ENCODE measurements around the gene GPR17. TPM values are rescaled to one million over a fixed set of nuclear protein-coding genes. Genes with fewer than 3 reads are reported as not detected.

The GPR17 gene
- total and polyA plus RNA-seq, 10 donors = 0.09 to 1.9 (median 0.24) TPM; not detected in 4

DNA sequence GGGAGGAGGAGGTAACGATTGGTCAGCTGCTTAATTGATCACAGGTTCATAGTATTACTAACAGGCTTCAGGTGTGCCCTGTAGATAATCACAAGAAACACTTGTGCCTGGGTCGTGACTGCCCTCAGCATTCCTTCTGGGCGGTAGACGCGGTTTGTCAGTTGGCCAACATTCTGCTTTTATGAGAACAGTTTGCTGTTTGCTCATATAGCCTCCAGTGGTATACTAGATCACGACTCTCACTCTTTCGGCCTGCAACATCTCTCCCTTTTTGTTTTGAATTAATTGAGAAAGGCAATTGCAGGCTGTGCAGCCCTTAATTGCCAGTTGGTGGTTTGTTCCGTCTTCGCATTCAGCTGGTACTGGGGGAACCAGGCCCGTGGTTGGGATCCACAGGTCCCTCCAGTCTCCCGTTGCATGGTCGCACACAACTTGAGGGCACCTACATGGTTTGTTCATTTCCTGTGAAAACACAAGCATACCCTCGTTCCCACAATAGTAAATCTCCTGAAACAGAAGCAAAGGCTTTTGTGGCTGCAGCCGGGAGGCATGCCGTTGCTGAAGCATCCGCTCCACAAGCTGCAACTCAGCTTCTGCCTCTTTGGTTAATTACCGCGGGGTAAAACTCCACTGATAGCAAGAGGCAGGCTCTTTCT is 30.3 kb upstream of the GPR17 start:
- Histone ChIP-seq H3K36me3 (no peaks in the 10 kb centered on the region), H3K27me3 (replicated peaks in 1 of 7) (no peaks in the 10 kb centered on the region), H3K4me1 (peaks cover 0 to 26% (median 0%) of the 10 kb centered on the region in 6 donors), H3K4me3 (no peak overlapping the region), H3K9me3 (peaks cover 0 to 32% (median 20%) of the 10 kb centered on the region in 8 donors), H3K27ac (no peak overlapping the region)
- intact Hi-C loops (cut with DNase I; ENCODE audit: low total_unique reads) = no loop called here
- DNase-seq = peak; percentile 61
- TF ChIP-seq POLR2AphosphoS5 (IDR thresholded peaks at IDR 0.05) (no peak), POLR2A (IDR thresholded peaks at IDR 0.05) (no peak)
- TF ChIP-seq, protein P1, sequence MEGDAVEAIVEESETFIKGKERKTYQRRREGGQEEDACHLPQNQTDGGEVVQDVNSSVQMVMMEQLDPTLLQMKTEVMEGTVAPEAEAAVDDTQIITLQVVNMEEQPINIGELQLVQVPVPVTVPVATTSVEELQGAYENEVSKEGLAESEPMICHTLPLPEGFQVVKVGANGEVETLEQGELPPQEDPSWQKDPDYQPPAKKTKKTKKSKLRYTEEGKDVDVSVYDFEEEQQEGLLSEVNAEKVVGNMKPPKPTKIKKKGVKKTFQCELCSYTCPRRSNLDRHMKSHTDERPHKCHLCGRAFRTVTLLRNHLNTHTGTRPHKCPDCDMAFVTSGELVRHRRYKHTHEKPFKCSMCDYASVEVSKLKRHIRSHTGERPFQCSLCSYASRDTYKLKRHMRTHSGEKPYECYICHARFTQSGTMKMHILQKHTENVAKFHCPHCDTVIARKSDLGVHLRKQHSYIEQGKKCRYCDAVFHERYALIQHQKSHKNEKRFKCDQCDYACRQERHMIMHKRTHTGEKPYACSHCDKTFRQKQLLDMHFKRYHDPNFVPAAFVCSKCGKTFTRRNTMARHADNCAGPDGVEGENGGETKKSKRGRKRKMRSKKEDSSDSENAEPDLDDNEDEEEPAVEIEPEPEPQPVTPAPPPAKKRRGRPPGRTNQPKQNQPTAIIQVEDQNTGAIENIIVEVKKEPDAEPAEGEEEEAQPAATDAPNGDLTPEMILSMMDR (IDR thresholded peaks at IDR 0.05 in 8 of 11, conservative IDR thresholded peaks at IDR 0.05 in 3 of 11) = no peak
- WGBS, 5 donors = 44 to 58% (median 49%) methylated on average over 18 of the region's 18 CpGs

GRCh38 chr2:127618551-127619202 is 27.3 kb upstream of the GPR17 start:
- intact Hi-C loops (cut with DNase I; ENCODE audit: low total_unique reads) = no loop called here

DNA sequence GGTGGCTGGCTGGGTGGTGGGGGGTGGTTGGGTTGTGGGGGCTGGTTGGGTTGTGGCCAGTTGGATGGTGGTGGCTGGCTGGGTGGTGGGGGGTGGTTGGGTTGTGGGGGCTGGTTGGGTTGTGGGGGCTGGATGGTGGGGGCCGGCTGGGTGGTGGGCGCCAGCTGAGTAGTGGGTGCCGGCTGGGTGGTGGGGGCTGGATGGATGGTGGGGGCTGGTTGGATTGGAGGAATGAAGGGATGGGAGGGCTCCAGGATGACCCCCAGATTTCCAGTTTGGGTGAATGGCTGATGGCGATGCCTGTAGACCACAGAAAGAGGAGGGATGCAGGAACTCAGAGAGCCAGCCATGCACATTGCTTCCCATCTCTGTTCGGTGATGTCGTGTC is 26.8 kb upstream of the GPR17 start:
- intact Hi-C loops (cut with DNase I; ENCODE audit: low total_unique reads) = no loop called here
- H3K4me1 ChIP-seq = peaks cover 0 to 58% (median 14%) of the 10 kb centered on the region in 6 donors
- DNase-seq = peak; percentile 61
- H3K36me3 ChIP-seq = peaks cover 0 to 26% (median 0%) of the 10 kb centered on the region in 6 donors
- H3K27me3 ChIP-seq (replicated peaks in 1 of 7) = no peaks in the 10 kb centered on the region
- TF ChIP-seq, protein P1 (IDR thresholded peaks at IDR 0.05 in 8 of 11, conservative IDR thresholded peaks at IDR 0.05 in 3 of 11) = no peak
- TF ChIP-seq POLR2AphosphoS5 (IDR thresholded peaks at IDR 0.05) (no peak), POLR2A (IDR thresholded peaks at IDR 0.05) (no peak)
- H3K9me3 ChIP-seq = peaks cover 0 to under 1% (median 0%) of the 10 kb centered on the region in 8 donors
- no peak overlapping the region for H3K4me3 ChIP-seq
- WGBS, 5 donors = 88 to 98% (median 96%) methylated on average over 6 of the region's 6 CpGs
- H3K27ac ChIP-seq = peak overlapping the region in 3 of 8 donors; percentile 82 to 85 (median 84)

More at GRCh38 chr2:127618551-127619202, 27.3 kb upstream of the GPR17 start:
- Histone ChIP-seq H3K36me3 (peaks cover 0 to 21% (median 0%) of the 10 kb centered on the region in 6 donors), H3K4me1 (peaks cover 0 to 53% (median 13%) of the 10 kb centered on the region in 6 donors), H3K4me3 (no peak overlapping the region), H3K27ac (no peak overlapping the region), H3K27me3 (replicated peaks in 1 of 7) (no peaks in the 10 kb centered on the region), H3K9me3 (peaks cover 0 to 6% (median 5%) of the 10 kb centered on the region in 8 donors)
- WGBS, 5 donors = 78 to 84% (median 81%) methylated on average over 7 of the region's 7 CpGs
- TF ChIP-seq, protein P1 (IDR thresholded peaks at IDR 0.05 in 8 of 11, conservative IDR thresholded peaks at IDR 0.05 in 3 of 11) = no peak
- TF ChIP-seq POLR2AphosphoS5 (IDR thresholded peaks at IDR 0.05) (no peak), POLR2A (IDR thresholded peaks at IDR 0.05) (no peak)
- DNase-seq = peak; percentile 39

Data from spleen (tissue), 11 donors.